Breast epithelium (tissue), 4 donors: ENCODE data around the gene DNAH3. TPM values are rescaled to one million over a fixed set of nuclear protein-coding genes. Genes with fewer than 3 reads are reported as not detected.
"Not testable (repeated sequence)": the region's sequence is repeated elsewhere in the genome, so short reads cannot be mapped to it uniquely, and the experiment has no call there.

Experiments
- DNase-seq, 2 donors: peaks; one replicate each; pipeline ENCODE4 v3.0.0-alpha.2; 2019; ENCODE audit warnings: low spot score in 2 of 2
- H3K27ac ChIP-seq, 2 donors: fragments of 200-600 bp; sonication (generic) in 1 of 2; one replicate each; pipeline ENCODE4 v1.5.1; 2016 to 2019; ENCODE audit warnings: mild to moderate bottlenecking in 1 of 2
- H3K27me3 ChIP-seq, 2 donors: fragments of 200-600 bp; sonication (generic) in 1 of 2; one replicate each; pipeline versions ENCODE4 v1.5.1 to v1.6.0; 2017 to 2019; ENCODE audit warnings: control low read depth in 1 of 2, mild to moderate bottlenecking in 1 of 2
- H3K36me3 ChIP-seq: fragments of 200-600 bp; one replicate; pipeline ENCODE4 v1.5.1; 2019
- H3K4me1 ChIP-seq, 2 donors: fragments of 200-600 bp; sonication (generic); one replicate each; pipeline ENCODE4 v1.5.1; 2016 to 2019; ENCODE audit warnings: control low read depth in 1 of 2
- H3K4me3 ChIP-seq, 3 donors: fragments of 200-600 bp; sonication (generic); 1 replicate in 2 of 3; 2 replicates in 1 of 3; pipeline ENCODE4 v1.5.1; 2016 to 2019; ENCODE audit warnings: mild to moderate bottlenecking in 3 of 3, moderate library complexity in 2 of 3
- H3K9me3 ChIP-seq, 2 donors: fragments of 200-600 bp; sonication (generic) in 1 of 2; one replicate each; pipeline ENCODE4 v1.5.1; 2016 to 2019; ENCODE audit warnings: control low read depth in 1 of 2
- POLR2A ChIP-seq: fragments of 450-650 bp; IDR thresholded peaks from one replicate; pipeline ENCODE4 v1.6.1; 2016; ENCODE audit warnings: antibody characterized with exemption, mild to moderate bottlenecking, moderate library complexity
- POLR2AphosphoS5 ChIP-seq, 3 donors: sonication (generic); formaldehyde crosslinking; IDR thresholded peaks; one replicate each; pipeline ENCODE4 v1.6.1; 2017; ENCODE audit warnings: antibody characterized with exemption in 3 of 3
- intact Hi-C: fragments of 100-400 bp; cut with DNase I; formaldehyde crosslinking; loops from one replicate; pipeline ENCODE4 v1.15.1; 2023; ENCODE audit warnings: low total_unique reads
- total RNA-seq, 3 donors: library from RNA; depleted of rRNA; stranded (reverse); fragments of >200 nt; gene quantifications; one replicate each; pipeline ENCODE4 v1.1.0, GENCODE V29; 2016
- TF ChIP-seq, protein P1 (sequence below), 3 donors: fragments of 450-650 bp; IDR thresholded peaks; one replicate each; pipeline ENCODE4 v1.5.1; 2016 to 2017; ENCODE audit warnings: antibody characterized with exemption in 3 of 3, mild to moderate bottlenecking in 3 of 3, moderate library complexity in 3 of 3

Gene DNAH3
- total RNA-seq, 3 donors from 2014 or later = under 0.01 to 0.59 TPM; not detected in 1

DNA sequence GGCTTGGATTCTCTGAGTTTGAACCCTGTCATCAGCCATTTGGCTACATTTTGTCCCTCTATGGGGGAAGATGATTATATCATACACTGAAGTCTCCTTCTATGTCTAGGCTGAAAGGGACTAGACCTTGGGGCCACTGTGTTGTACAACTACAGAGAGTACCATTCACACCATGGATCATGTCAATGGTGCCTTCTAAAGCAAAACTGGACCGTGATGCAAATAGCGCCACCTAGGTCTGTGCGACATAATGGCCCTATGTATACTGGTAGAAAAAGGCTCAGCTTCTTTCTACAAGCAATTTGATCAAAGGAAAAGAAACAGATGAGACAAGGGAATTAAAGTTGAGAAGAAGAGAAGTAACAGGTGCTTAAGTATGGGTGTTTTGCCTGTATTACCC lies 149.4 kb downstream of the DNAH3 start:
- Histone ChIP-seq H3K36me3 (no peaks in the 10 kb centered on the region), H3K4me3 (no peak overlapping the region), H3K27me3 (no peaks in the 10 kb centered on the region), H3K27ac (no peak overlapping the region), H3K4me1 (no peaks in the 10 kb centered on the region), H3K9me3 (no peaks in the 10 kb centered on the region)
- no peak for DNase-seq
- TF ChIP-seq POLR2AphosphoS5 (IDR thresholded peaks at IDR 0.05) (no peak), POLR2A (no peak)
- TF ChIP-seq, protein P1, sequence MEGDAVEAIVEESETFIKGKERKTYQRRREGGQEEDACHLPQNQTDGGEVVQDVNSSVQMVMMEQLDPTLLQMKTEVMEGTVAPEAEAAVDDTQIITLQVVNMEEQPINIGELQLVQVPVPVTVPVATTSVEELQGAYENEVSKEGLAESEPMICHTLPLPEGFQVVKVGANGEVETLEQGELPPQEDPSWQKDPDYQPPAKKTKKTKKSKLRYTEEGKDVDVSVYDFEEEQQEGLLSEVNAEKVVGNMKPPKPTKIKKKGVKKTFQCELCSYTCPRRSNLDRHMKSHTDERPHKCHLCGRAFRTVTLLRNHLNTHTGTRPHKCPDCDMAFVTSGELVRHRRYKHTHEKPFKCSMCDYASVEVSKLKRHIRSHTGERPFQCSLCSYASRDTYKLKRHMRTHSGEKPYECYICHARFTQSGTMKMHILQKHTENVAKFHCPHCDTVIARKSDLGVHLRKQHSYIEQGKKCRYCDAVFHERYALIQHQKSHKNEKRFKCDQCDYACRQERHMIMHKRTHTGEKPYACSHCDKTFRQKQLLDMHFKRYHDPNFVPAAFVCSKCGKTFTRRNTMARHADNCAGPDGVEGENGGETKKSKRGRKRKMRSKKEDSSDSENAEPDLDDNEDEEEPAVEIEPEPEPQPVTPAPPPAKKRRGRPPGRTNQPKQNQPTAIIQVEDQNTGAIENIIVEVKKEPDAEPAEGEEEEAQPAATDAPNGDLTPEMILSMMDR (IDR thresholded peaks at IDR 0.05) = no peak
- intact Hi-C loops = no loop called here

DNA sequence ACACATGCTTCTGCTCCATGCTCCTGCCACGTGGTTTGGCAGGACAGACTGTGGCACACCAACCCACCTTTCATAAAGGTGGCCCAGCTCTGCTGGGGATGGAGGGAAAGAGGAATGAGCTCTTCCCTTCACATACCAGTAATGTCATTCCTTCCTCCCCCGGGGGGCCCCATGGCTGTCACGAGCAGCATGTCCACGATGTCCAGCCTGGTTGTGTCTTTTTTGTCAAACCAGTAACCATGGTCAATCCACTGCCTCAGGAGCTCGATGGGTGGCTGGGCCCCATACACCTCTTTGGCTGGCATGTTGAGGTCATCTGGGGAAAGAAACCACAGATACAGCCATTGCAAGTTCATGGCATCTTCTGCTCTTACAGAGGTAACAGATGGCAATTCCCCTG lies 153.5 kb downstream of the DNAH3 start:
- Histone ChIP-seq H3K36me3 (no peaks in the 10 kb centered on the region), H3K4me1 (no peaks in the 10 kb centered on the region), H3K4me3 (no peak overlapping the region), H3K27ac (no peak overlapping the region), H3K9me3 (no peaks in the 10 kb centered on the region), H3K27me3 (no peaks in the 10 kb centered on the region)
- DNase-seq = no peak
- intact Hi-C loops = no loop called here
- no peak for TF ChIP-seq POLR2AphosphoS5 (IDR thresholded peaks at IDR 0.05)
- no peak for TF ChIP-seq POLR2A
- TF ChIP-seq, protein P1 (IDR thresholded peaks at IDR 0.05) = no peak

DNA sequence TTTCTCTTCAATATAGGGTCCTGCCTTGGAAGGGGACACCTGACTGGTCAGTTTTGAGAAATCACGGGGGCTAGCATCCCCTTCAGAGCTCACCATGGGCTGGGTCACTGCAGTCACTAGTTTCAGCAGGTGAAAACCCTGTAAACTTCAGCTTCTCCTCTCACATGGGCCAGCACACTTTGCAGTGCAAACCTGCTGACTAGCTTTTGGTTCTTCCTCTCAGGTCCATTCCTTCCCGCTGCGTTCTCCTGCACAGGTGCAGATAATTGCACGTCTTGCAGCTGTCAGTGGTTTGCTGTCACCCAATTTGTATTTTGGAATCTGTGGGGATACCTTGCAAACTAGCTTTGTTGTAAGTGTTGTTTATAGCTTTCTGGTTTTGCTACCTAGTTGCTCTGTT lies 154.9 kb downstream of the DNAH3 start:
- no peak for DNase-seq
- H3K4me3 ChIP-seq = no peak overlapping the region
- intact Hi-C loops = no loop called here
- no peaks in the 10 kb centered on the region for H3K4me1 ChIP-seq
- H3K36me3 ChIP-seq = no peaks in the 10 kb centered on the region
- H3K27ac ChIP-seq = no peak overlapping the region
- TF ChIP-seq POLR2AphosphoS5 (IDR thresholded peaks at IDR 0.05) (no peak), POLR2A (no peak)
- TF ChIP-seq, protein P1 (IDR thresholded peaks at IDR 0.05) = no peak
- H3K27me3 ChIP-seq = no peaks in the 10 kb centered on the region
- H3K9me3 ChIP-seq = no peaks in the 10 kb centered on the region

DNA sequence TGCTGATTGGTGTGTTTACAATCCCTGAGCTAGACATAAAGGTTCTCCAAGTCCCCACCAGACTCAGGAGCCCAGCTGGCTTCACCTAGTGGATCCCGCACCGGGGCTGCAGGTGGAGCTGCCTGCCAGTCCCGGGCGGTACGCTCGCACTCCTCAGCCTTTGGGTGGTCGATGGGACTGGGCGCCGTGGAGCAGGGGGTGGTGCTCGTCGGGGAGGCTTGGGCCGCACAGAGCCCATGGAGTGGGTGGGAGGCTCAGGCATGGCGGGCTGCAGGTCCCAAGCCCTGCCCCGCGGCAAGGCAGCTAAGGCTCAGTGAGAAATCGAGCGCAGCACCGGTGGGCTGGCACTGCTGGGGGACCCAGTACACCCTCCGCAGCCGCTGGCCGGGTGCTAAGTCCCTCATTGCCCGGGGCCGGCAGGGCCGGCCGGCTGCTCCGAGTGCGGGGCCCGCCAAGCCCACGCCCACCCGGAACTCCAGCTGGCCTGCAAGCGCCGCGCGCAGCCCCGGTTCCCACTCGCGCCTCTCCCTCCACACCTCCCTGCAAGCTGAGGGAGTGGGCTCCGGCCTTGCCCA lies 161.1 kb downstream of the DNAH3 start:
- H3K4me3 ChIP-seq, H3K36me3 ChIP-seq, H3K9me3 ChIP-seq, intact Hi-C loops, DNase-seq, H3K4me1 ChIP-seq, H3K27ac ChIP-seq, H3K27me3 ChIP-seq: not testable (repeated sequence)

DNA sequence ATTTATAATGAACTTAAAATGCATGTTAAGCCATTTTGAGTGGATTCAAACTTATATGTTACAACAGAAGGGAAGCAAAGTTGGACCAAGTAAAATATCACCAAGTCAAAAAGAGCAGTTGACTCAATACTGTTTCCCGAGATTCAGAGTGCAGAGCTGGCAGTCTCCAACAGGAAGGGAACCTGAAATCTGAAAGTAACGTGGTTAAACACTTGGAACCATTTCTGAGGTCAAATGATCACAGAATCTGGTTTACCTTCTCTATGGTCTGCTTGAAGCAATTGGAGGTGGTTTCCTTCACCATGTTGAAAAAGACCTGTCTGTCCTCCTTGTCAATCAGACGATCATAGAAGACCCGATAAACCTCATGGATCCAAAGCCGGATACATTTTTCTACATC lies 163.6 kb downstream of the DNAH3 start:
- Histone ChIP-seq H3K4me1 (no peaks in the 10 kb centered on the region), H3K36me3 (no peaks in the 10 kb centered on the region), H3K27me3 (no peaks in the 10 kb centered on the region), H3K4me3 (no peak overlapping the region), H3K27ac (no peak overlapping the region), H3K9me3 (no peaks in the 10 kb centered on the region)
- TF ChIP-seq POLR2AphosphoS5 (IDR thresholded peaks at IDR 0.05) (no peak), POLR2A (no peak)
- TF ChIP-seq, protein P1 (IDR thresholded peaks at IDR 0.05) = no peak
- no peak for DNase-seq
- intact Hi-C loops = no loop called here

DNA sequence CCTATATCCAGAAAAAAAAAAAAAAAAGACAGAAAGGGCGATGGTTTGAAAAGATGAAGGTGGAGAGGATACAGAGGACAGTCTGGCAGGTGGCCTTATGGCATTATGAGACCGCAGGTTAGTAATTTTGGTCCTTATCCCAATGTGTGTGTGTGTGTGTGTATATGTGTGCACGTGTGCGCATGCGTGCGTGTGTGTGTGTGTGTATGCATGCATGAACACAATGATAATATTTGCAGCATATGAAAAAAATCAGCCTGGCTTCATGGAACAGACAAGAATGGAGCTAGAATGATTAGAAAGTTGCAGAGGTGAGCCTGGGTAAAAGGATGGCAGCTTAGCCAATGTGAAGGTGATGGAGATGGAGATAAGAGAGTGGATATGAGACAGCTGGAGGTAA lies 166.6 kb downstream of the DNAH3 start:
- H3K27ac ChIP-seq = no peak overlapping the region
- H3K9me3 ChIP-seq = no peaks in the 10 kb centered on the region
- H3K4me3 ChIP-seq = no peak overlapping the region
- no peak for DNase-seq
- no peaks in the 10 kb centered on the region for H3K36me3 ChIP-seq
- H3K4me1 ChIP-seq = no peaks in the 10 kb centered on the region
- no peak for TF ChIP-seq POLR2A
- TF ChIP-seq POLR2AphosphoS5 (IDR thresholded peaks at IDR 0.05) = no peak
- TF ChIP-seq, protein P1 (IDR thresholded peaks at IDR 0.05) = no peak
- intact Hi-C loops = no loop called here
- H3K27me3 ChIP-seq = no peaks in the 10 kb centered on the region
